Hepatocyte (in vitro differentiated cells): Measurements from ENCODE around the gene MAN1C1. TPM values are rescaled to one million over a fixed set of nuclear protein-coding genes. Genes with fewer than 3 reads are reported as not detected.

ENCODE experiments used
- DNase-seq: peaks from one replicate; pipeline ENCODE4 v3.0.0-alpha.2; 2016; ENCODE audit warnings: low spot score
- H2AFZ ChIP-seq: fragments of 200-600 bp; sonication (generic); 2 replicates; pipeline ENCODE4 v1.6.0; 2016; ENCODE audit warnings: antibody characterized with exemption, mild to moderate bottlenecking
- H3K27ac ChIP-seq: fragments of 200-600 bp; sonication (generic); 2 replicates; pipeline ENCODE4 v1.5.1; 2016; ENCODE audit warnings: mild to moderate bottlenecking
- H3K27me3 ChIP-seq: fragments of 200-600 bp; sonication (generic); 2 replicates; pipeline ENCODE4 v1.6.1; 2016
- H3K36me3 ChIP-seq: fragments of 200-600 bp; sonication (generic); replicated peaks from 2 replicates; pipeline ENCODE4 v1.5.1; 2016; ENCODE audit warnings: low read depth; ENCODE audit not compliant: insufficient read depth
- H3K4me1 ChIP-seq: fragments of 200-600 bp; sonication (generic); 2 replicates; pipeline ENCODE4 v1.5.1; 2016; ENCODE audit warnings: mild to moderate bottlenecking, moderate library complexity; ENCODE audit not compliant: insufficient read depth
- H3K4me2 ChIP-seq: fragments of 200-600 bp; sonication (generic); 2 replicates; pipeline ENCODE4 v1.6.0; 2016
- H3K4me3 ChIP-seq: fragments of 200-600 bp; sonication (generic); 2 replicates; pipeline ENCODE4 v1.5.1; 2016; ENCODE audit warnings: mild to moderate bottlenecking
- H3K79me2 ChIP-seq: fragments of 200-600 bp; sonication (generic); 2 replicates; pipeline ENCODE4 v1.6.0; 2017; ENCODE audit warnings: mild to moderate bottlenecking
- H3K9me2 ChIP-seq: fragments of 200-600 bp; sonication (generic); replicated peaks from 2 replicates; pipeline ENCODE4 v1.6.0; 2017; ENCODE audit warnings: mild to moderate bottlenecking; ENCODE audit not compliant: insufficient read depth
- H3K9me3 ChIP-seq: fragments of 200-600 bp; sonication (generic); 2 replicates; pipeline ENCODE4 v1.5.1; 2016; ENCODE audit warnings: low read depth, mild to moderate bottlenecking
- H4K20me1 ChIP-seq: fragments of 200-600 bp; sonication (generic); 2 replicates; pipeline ENCODE4 v1.6.0; 2016; ENCODE audit warnings: mild to moderate bottlenecking; ENCODE audit not compliant: insufficient read depth, poor library complexity, severe bottlenecking
- EZH2 ChIP-seq: fragments of 200-600 bp; sonication (generic); IDR thresholded peaks from 2 replicates; pipeline ENCODE4 v1.6.1; 2016; ENCODE audit warnings: antibody characterized with exemption, mild to moderate bottlenecking, borderline replicate concordance
- EZH2phosphoT487 ChIP-seq: fragments of 200-600 bp; sonication (generic); IDR thresholded peaks from one replicate; pipeline ENCODE4 v1.6.1; 2018; ENCODE audit warnings: antibody characterized with exemption, mild to moderate bottlenecking, low read depth, moderate library complexity; ENCODE audit not compliant: unreplicated experiment, severe bottlenecking
- WGBS: methylation state at CpG from one replicate; pipeline ENCODE4 v1.1.6; 2016; ENCODE audit warnings: low lambda C conversion rate; ENCODE audit errors: missing lambda C conversion rate; 5-methylcytosine and 5-hydroxymethylcytosine counted together
- polyA plus RNA-seq: library from polyadenylated mRNA; unstranded; fragments of >200 nt; fragmentation: Nextera tagmentation; extraction: Ambion mirVana; gene quantifications from 2 replicates; pipeline ENCODE4 v1.2.1, GENCODE V29; 2016
- total RNA-seq: library from RNA; depleted of rRNA; stranded (reverse); fragments of >200 nt; gene quantifications from 2 replicates; pipeline ENCODE4 v1.2.3, GENCODE V29; 2014
- TF ChIP-seq, protein P1 (sequence below): fragments of 200-600 bp; sonication (generic); IDR thresholded peaks from 2 replicates; pipeline ENCODE4 v1.5.1; 2016; ENCODE audit warnings: antibody characterized with exemption, mild to moderate bottlenecking; ENCODE audit not compliant: poor library complexity

Gene MAN1C1
- total and polyA plus RNA-seq, 2 experiments from 2014 or later = 20.6 to 29.3 TPM

GRCh38 chr1:25798666-25799351 lies 182.2 kb downstream of the MAN1C1 start:
- Histone ChIP-seq H3K9me3 (no peaks in the 10 kb centered on the region), H2AFZ (no peak overlapping the region), H3K27ac (no peak overlapping the region), H3K4me3 (no peak overlapping the region), H4K20me1 (no peaks in the 10 kb centered on the region), H3K9me2 (no peaks in the 10 kb centered on the region), H3K4me2 (peak overlapping the region; percentile 88), H3K4me1 (peaks cover 30% of the 10 kb centered on the region), H3K36me3 (no peaks in the 10 kb centered on the region), H3K27me3 (no peaks in the 10 kb centered on the region), H3K79me2 (peaks cover 28% of the 10 kb centered on the region)
- 85% methylated on average over 8 of the region's 8 CpGs for WGBS
- TF ChIP-seq, protein P1, sequence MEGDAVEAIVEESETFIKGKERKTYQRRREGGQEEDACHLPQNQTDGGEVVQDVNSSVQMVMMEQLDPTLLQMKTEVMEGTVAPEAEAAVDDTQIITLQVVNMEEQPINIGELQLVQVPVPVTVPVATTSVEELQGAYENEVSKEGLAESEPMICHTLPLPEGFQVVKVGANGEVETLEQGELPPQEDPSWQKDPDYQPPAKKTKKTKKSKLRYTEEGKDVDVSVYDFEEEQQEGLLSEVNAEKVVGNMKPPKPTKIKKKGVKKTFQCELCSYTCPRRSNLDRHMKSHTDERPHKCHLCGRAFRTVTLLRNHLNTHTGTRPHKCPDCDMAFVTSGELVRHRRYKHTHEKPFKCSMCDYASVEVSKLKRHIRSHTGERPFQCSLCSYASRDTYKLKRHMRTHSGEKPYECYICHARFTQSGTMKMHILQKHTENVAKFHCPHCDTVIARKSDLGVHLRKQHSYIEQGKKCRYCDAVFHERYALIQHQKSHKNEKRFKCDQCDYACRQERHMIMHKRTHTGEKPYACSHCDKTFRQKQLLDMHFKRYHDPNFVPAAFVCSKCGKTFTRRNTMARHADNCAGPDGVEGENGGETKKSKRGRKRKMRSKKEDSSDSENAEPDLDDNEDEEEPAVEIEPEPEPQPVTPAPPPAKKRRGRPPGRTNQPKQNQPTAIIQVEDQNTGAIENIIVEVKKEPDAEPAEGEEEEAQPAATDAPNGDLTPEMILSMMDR = no peak
- TF ChIP-seq EZH2 (no peak), EZH2phosphoT487 (no peak)
- no peak for DNase-seq

DNA sequence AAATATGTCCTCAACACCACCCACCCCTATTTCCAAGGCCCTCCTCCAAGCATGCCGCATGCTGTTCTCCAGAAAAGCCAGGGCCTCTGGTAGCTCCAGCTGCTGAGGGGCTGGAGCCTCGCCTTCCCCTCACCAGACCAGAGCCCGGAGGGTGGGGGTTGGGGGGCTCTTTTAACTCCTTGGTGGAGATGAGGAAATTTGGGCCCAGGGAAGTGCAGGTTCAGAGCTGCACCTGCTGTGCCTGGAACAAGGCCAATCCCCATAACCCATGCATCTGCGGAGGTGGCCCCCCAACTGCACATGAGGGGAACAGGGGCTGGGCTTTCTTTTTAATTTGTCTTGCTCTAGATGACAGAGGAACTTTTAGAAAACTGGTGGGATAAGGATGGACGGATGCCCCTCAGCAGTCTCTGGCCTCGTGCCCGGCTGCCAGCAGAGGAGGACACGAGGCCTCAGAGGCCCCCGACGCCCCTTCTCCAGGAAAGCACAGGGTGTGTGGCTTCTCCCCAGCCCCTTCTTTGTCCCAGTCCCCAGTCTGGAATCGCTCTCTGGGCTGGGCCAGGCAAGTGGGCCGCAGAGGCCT lies 182.9 kb downstream of the MAN1C1 start:
- Histone ChIP-seq H2AFZ (peak overlapping the region; percentile 78), H4K20me1 (no peaks in the 10 kb centered on the region), H3K36me3 (no peaks in the 10 kb centered on the region), H3K79me2 (peaks cover 30% of the 10 kb centered on the region), H3K27me3 (no peaks in the 10 kb centered on the region), H3K4me1 (peaks cover 30% of the 10 kb centered on the region), H3K4me3 (peak overlapping the region; percentile 24), H3K9me3 (no peaks in the 10 kb centered on the region), H3K9me2 (no peaks in the 10 kb centered on the region), H3K27ac (peak overlapping the region; percentile 77), H3K4me2 (peak overlapping the region; percentile 88)
- TF ChIP-seq EZH2 (no peak), EZH2phosphoT487 (no peak)
- TF ChIP-seq, protein P1 = no peak
- no peak for DNase-seq
- WGBS = 43% methylated on average over 12 of the region's 12 CpGs

DNA sequence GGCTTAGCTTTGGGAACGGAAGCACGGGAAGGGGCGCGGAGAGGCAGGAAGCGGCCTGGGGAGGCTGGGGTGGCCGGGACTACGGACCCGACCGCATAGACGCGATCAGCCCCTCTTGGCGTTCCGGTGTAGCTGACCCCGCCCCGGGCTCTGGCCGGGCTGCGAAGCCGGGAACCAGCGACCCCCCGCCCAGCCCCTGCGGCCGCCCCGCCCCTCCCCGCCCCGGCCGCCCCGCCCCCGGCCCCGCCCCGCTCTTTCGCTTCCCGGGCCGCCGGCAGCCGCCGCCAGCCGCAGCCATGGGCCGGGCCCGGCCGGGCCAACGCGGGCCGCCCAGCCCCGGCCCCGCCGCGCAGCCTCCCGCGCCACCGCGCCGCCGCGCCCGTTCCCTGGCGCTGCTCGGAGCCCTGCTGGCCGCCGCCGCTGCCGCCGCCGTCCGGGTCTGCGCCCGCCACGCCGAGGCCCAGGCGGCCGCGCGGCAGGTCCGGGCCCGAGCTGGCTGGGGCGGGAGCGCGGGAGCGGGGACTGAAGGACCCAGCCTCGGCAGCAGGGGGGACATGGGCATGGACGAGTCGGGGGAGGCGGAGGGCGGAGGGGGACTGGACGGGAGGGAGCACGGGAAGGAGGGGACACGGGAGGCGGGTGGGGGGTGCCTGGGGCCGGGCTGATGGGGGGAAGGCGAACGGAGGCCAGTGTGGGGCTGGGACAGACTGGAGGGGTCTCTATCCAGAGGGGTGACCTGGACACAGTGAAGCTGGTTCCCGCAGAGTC lies 183.5 kb downstream of the MAN1C1 start, which contains the start of gene SELENON:
TSS of gene SELENON (plus strand) at position 259 of the 768 bp plus-strand sequence. CDS start at position 297, 38 bp downstream.
- no peaks in the 10 kb centered on the region for H3K36me3 ChIP-seq
- peaks cover 30% of the 10 kb centered on the region for H3K79me2 ChIP-seq
- H3K4me2 ChIP-seq = peak within 1 kb of the TSS; percentile 93
- no peaks in the 10 kb centered on the region for H4K20me1 ChIP-seq
- H3K27me3 ChIP-seq = no peaks in the 10 kb centered on the region
- H3K27ac ChIP-seq = peak within 1 kb of the TSS; percentile 77
- peaks cover 30% of the 10 kb centered on the region for H3K4me1 ChIP-seq
- peak within 1 kb of the TSS; percentile 78 for H2AFZ ChIP-seq
- no peaks in the 10 kb centered on the region for H3K9me3 ChIP-seq
- WGBS = 3% methylated on average over 16 of the region's 91 CpGs
- DNase-seq = peak; percentile 75
- TF ChIP-seq EZH2phosphoT487 = no peak
- TF ChIP-seq EZH2 = no peak
- TF ChIP-seq, protein P1 = no peak
- H3K4me3 ChIP-seq = peak within 1 kb of the TSS; percentile 77
- H3K9me2 ChIP-seq = no peaks in the 10 kb centered on the region
